Astrocyte (in vitro differentiated cells and primary cell): ENCODE measurements around the gene KREMEN1.

Source experiments
- EZH2 ChIP-seq: IDR thresholded peaks from 2 replicates; pipeline ENCODE4 v1.6.1; 2012; ENCODE audit warnings: mild to moderate bottlenecking, low read length, inconsistent platforms; ENCODE audit not compliant: insufficient read depth
- TF ChIP-seq, protein P1 (sequence below): IDR thresholded peaks from 2 replicates; pipeline ENCODE4 v1.5.1; 2011; ENCODE audit warnings: low read depth, mild to moderate bottlenecking, inconsistent platforms, low read length, moderate library complexity; ENCODE audit not compliant: insufficient read depth

DNA sequence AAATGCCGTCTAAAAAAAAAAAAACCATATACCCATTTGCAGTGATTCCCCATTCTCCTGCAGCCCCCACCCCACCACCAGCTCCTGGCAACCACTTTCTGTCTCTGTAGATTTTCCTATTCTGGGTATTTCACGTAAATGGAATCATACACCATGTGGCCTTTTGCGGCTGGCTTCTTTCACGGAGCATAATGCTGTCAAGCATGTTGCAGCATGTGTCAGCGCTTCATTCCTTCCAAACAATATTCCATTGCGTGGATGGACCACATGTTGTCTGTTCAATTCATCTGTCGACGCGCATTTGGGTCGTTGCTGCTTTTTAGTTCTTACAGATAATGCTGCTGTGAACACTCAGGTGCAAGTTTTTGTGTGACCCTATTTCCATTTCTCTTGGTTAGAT is 118.1 kb downstream of the KREMEN1 start:
- TF ChIP-seq, protein P1, sequence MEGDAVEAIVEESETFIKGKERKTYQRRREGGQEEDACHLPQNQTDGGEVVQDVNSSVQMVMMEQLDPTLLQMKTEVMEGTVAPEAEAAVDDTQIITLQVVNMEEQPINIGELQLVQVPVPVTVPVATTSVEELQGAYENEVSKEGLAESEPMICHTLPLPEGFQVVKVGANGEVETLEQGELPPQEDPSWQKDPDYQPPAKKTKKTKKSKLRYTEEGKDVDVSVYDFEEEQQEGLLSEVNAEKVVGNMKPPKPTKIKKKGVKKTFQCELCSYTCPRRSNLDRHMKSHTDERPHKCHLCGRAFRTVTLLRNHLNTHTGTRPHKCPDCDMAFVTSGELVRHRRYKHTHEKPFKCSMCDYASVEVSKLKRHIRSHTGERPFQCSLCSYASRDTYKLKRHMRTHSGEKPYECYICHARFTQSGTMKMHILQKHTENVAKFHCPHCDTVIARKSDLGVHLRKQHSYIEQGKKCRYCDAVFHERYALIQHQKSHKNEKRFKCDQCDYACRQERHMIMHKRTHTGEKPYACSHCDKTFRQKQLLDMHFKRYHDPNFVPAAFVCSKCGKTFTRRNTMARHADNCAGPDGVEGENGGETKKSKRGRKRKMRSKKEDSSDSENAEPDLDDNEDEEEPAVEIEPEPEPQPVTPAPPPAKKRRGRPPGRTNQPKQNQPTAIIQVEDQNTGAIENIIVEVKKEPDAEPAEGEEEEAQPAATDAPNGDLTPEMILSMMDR = no peak
- TF ChIP-seq EZH2 = no peak
